Activated T-cell treated with anti-CD3 and anti-CD28 coated beads, Interleukin-2, amount 50 U/mL, for 72 hours (primary cell): ENCODE measurements around the gene SPCS2. TPM values are rescaled to one million over a fixed set of nuclear protein-coding genes. Genes with fewer than 3 reads are reported as not detected.
A peak's percentile ranks its signal among the peaks of the same experiment; 100 is the strongest.

Source experiments
- ATAC-seq, 2 donors: fragments of 150-1000 bp; cut with Tn5 transposase; replicated peaks in 1 of 2; 2 replicates each; pipeline ENCODE4 v1.10.0; 2021; ENCODE audit warnings: moderate library complexity in 2 of 2, mild to moderate bottlenecking in 1 of 2
- DNase-seq, 2 donors: peaks; one replicate each; pipeline ENCODE4 v3.0.0; 2021 to 2022; ENCODE audit warnings: mixed read lengths in 1 of 2
- H3K27ac Mint-ChIP-seq: one replicate; pipeline ENCODE4 v1.8.0; 2022; ENCODE audit warnings: mild to moderate bottlenecking, moderate library complexity, mixed read lengths
- H3K27me3 Mint-ChIP-seq: one replicate; pipeline ENCODE4 v1.8.0; 2022; ENCODE audit warnings: low read depth, mixed read lengths
- H3K36me3 Mint-ChIP-seq, 2 donors: one replicate each; pipeline ENCODE4 v1.8.0; 2022; ENCODE audit warnings: mixed read lengths in 2 of 2, mild to moderate bottlenecking in 1 of 2; ENCODE audit not compliant: insufficient read depth in 2 of 2
- H3K4me1 Mint-ChIP-seq: one replicate; pipeline ENCODE4 v1.8.0; 2022; ENCODE audit warnings: low read depth, mixed read lengths
- H3K4me3 Mint-ChIP-seq, 2 donors: one replicate each; pipeline ENCODE4 v1.8.0; 2022; ENCODE audit warnings: mild to moderate bottlenecking in 2 of 2, mixed read lengths in 2 of 2, moderate library complexity in 2 of 2
- H3K9me3 Mint-ChIP-seq, 2 donors: one replicate each; pipeline ENCODE4 v1.8.0; 2022; ENCODE audit warnings: mixed read lengths in 2 of 2
- total RNA-seq, 2 donors: library from RNA; stranded (reverse); gene quantifications; one replicate each; pipeline ENCODE4 v1.2.3, GENCODE V29; 2022

The SPCS2 gene
- total RNA-seq = 100 to 1,000 TPM; 154 to 160 TPM

DNA sequence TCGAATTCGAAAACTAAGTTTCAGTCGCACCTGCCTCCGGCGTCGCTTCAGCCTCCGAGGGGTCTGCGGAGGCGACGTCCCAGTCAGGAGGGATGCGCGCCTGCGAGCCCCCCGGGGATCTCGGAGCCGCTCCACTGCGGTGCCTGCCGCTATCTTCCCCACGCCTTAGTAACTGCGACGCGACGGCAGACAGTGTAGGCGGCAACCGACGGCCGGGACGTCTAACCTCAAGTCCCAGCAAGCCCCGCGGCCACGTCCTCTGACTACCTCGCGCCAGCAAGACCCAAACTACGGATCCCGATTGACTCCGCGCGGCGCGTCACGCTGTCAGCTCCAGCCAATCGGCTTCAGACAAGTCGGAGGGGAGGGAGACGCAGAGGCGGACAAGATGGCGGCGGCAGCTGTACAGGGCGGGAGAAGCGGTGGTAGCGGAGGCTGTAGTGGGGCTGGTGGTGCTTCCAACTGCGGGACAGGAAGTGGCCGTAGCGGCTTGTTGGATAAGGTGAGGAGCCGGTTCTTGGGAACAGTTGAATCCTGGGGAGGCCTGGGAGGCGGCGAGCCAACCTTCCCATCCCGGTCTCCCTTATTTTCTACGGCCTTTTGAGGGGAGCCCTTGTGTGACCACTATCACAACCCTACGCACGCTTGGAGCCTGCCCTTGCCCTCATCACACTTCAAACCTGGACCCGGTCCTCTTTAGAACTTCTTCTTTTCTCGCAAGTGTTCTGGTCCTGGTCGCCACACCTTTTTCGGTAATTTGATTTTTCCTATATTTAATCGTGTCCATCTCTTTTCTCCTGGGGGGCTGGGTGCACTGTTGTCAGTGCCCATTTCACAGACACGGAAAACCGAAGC is at the start of gene SPCS2, which contains the start of gene XRRA1:
Gene SPCS2, plus strand, starts transcription at position 369 of the 855 bp plus-strand sequence. Its CDS starts 20 bp downstream, at position 389.
Gene XRRA1, minus strand, starts transcription at position 194 of the 855 bp plus-strand sequence. CDS start 8,213 bp downstream, outside the sequence.
- ATAC-seq = peak; percentile 99
- H3K4me1 Mint-ChIP-seq = peaks cover 79% of the 10 kb centered on the region
- peak within 1 kb of the TSS; percentile 100 for H3K27ac Mint-ChIP-seq
- peaks cover 0 to 2% of the 10 kb centered on the region in 2 donors for H3K9me3 Mint-ChIP-seq
- peak within 1 kb of the TSS; percentile 98 to 99 for H3K4me3 Mint-ChIP-seq
- peaks cover 13 to 24% of the 10 kb centered on the region in 2 donors for H3K36me3 Mint-ChIP-seq
- DNase-seq = peak; percentile 98 to 99
- H3K27me3 Mint-ChIP-seq = no peaks in the 10 kb centered on the region

DNA sequence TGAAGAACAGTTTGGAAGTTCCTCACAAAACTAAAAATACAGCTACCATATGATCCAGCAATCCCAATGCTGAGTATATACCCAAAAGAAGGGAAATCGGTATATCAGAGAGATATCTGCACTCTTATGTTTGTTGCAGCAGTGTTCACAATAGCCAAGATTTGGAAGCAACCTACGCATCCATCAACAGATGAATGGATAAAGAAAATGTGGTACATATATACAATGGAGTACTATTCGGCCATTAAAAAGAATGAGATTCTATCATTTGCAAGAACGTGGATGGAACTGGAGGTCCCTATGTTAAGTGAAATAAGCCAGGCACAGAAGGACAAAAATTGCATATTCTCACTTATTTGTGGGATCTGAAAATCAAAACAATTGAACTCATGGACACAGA is 46.7 kb upstream of the SPCS2 start:
- H3K27ac Mint-ChIP-seq = no peak overlapping the region
- H3K4me1 Mint-ChIP-seq = peaks cover 5% of the 10 kb centered on the region
- ATAC-seq = no peak
- H3K9me3 Mint-ChIP-seq = peaks cover 7 to 14% of the 10 kb centered on the region in 2 donors
- no peaks in the 10 kb centered on the region for H3K27me3 Mint-ChIP-seq
- no peak overlapping the region for H3K4me3 Mint-ChIP-seq
- H3K36me3 Mint-ChIP-seq = peaks cover 14 to 39% of the 10 kb centered on the region in 2 donors
- no peak for DNase-seq

DNA sequence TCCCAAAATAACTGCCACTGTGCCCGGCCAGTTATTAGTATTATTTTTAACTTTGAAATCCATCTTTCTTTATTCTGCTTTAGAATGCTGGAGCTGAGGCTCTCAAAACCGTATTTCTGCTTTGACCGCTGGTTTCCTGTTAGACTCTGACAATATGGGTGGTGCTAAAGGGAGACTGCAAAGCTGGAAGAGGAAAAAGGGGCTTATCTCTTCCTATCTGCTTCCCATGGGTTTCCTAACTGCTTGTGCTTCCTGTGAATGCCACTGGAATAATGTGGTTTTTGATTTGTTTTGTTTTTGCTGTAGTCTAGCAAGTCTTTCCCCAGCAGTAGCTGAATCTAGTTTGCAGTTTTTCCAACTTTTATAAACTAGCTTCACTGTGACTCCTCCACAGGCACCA is 43.7 kb upstream of the SPCS2 start:
- Mint-ChIP-seq H3K4me1 (peaks cover 5% of the 10 kb centered on the region), H3K27me3 (no peaks in the 10 kb centered on the region), H3K27ac (peak overlapping the region; percentile 24), H3K9me3 (peaks cover 4 to 8% of the 10 kb centered on the region in 2 donors), H3K36me3 (peaks cover 4 to 23% of the 10 kb centered on the region in 2 donors), H3K4me3 (no peak overlapping the region)
- ATAC-seq (no peak), DNase-seq (no peak)

DNA sequence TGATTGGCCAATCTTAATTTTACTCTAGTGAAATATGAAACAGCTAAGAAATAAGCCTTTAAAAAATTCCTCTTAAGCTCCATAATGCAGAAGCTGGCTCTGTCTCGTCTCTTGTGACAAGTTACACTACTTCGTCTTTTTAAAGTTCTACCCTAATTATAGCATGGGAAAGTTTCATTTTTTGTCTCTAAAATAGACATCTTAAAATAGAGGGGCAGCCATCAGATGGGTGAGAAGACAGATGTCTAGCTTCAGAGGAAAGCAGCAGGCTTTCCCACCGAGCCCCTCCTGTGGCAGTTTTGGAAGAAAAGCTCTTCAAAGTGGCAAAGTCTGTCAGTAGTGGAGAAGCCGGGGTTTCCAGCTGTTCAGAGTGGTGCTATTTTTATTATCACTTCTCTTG is 39.7 kb upstream of the SPCS2 start:
- no peak for ATAC-seq
- no peaks in the 10 kb centered on the region for H3K27me3 Mint-ChIP-seq
- no peaks in the 10 kb centered on the region for H3K9me3 Mint-ChIP-seq
- H3K27ac Mint-ChIP-seq = no peak overlapping the region
- DNase-seq = no peak
- H3K4me1 Mint-ChIP-seq = peaks cover 5% of the 10 kb centered on the region
- no peak overlapping the region for H3K4me3 Mint-ChIP-seq
- peaks cover 0 to 6% of the 10 kb centered on the region in 2 donors for H3K36me3 Mint-ChIP-seq

DNA sequence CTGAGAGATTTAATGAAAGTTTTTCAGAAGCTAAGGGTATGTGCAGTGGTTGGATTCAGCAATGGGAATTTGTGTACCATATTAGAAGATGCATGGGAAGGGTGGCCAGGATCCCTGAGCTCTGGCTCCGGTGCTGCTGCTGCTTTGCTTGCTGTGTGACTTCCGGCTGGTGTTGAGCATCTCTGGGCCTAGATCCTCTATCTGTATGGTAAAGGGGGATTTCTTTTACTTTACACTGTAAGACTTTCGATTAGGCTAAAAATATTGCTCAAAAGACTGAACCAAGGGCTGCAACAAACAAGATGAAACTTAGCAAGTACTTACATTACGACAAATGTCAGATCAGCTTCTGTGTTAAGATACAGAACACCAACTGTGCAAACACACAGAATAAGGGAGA is 39.3 kb upstream of the SPCS2 start:
- no peaks in the 10 kb centered on the region for H3K27me3 Mint-ChIP-seq
- no peak for ATAC-seq
- H3K4me3 Mint-ChIP-seq = no peak overlapping the region
- no peak overlapping the region for H3K27ac Mint-ChIP-seq
- H3K36me3 Mint-ChIP-seq = peaks cover 0 to 7% of the 10 kb centered on the region in 2 donors
- H3K9me3 Mint-ChIP-seq = no peaks in the 10 kb centered on the region
- peaks cover 5% of the 10 kb centered on the region for H3K4me1 Mint-ChIP-seq
- no peak for DNase-seq

GRCh38 chr11:74923125-74923524 is 25.9 kb upstream of the SPCS2 start:
- ATAC-seq (no peak), DNase-seq (no peak)
- no peaks in the 10 kb centered on the region for H3K9me3 Mint-ChIP-seq
- H3K4me1 Mint-ChIP-seq = peaks cover 19% of the 10 kb centered on the region
- no peak overlapping the region for H3K4me3 Mint-ChIP-seq
- H3K36me3 Mint-ChIP-seq = peaks cover 1 to 13% of the 10 kb centered on the region in 2 donors
- H3K27me3 Mint-ChIP-seq = no peaks in the 10 kb centered on the region
- no peak overlapping the region for H3K27ac Mint-ChIP-seq

- DNase-seq = no peak
- H3K9me3 Mint-ChIP-seq = no peaks in the 10 kb centered on the region
- peak overlapping the region in 1 of 2 donors; percentile 29 for H3K4me3 Mint-ChIP-seq
- no peaks in the 10 kb centered on the region for H3K27me3 Mint-ChIP-seq
- no peak for ATAC-seq
- peaks cover 0 to 4% of the 10 kb centered on the region in 2 donors for H3K36me3 Mint-ChIP-seq
- no peak overlapping the region for H3K27ac Mint-ChIP-seq
- H3K4me1 Mint-ChIP-seq = peaks cover 19% of the 10 kb centered on the region
Measured at GRCh38 chr11:74925281-74925680, 23.8 kb upstream of the SPCS2 start.

DNA sequence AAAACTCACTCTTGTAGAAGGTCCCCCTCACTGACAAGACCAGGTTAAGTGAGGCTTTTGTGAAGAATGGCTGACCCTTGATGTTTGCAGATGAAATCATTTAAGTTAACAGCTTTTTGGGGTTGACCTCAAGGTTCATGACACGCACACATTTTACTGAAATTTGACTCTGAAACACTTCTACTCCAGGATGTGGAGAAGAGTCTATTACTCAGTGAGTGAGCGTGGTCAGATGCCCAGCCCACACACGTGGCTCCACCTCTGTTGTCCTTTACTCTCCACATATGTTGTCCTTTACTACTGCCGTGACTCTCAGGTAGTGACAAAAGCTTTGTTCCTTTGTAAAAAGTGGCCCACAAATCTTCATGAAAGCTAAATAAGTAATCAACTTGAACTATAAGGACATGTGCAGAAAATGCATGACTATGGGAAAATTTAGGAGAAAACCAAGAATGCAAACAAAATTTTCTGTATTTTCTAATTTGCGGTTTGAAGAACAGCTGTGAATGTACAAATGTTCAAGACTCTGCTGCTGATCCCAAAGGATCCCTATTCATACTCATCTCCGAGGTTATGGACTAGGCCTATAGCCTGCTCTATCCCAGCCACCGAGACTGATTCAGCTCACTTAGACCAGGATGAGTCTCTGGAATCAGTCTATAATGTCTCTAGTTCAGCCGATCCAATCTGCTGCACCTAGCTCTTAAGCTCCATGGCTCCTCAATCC is 22.6 kb upstream of the SPCS2 start:
- H3K4me3 Mint-ChIP-seq = peak overlapping the region in 1 of 2 donors; percentile 44
- ATAC-seq (peak; percentile 91 to 93), DNase-seq (peak; percentile 62 to 76)
- no peaks in the 10 kb centered on the region for H3K9me3 Mint-ChIP-seq
- H3K27ac Mint-ChIP-seq = peak overlapping the region; percentile 39
- H3K4me1 Mint-ChIP-seq = peaks cover 19% of the 10 kb centered on the region
- peaks cover 0 to 4% of the 10 kb centered on the region in 2 donors for H3K36me3 Mint-ChIP-seq
- no peaks in the 10 kb centered on the region for H3K27me3 Mint-ChIP-seq

- no peaks in the 10 kb centered on the region for H3K27me3 Mint-ChIP-seq
- H3K4me3 Mint-ChIP-seq = no peak overlapping the region
- DNase-seq = no peak
- no peak for ATAC-seq
- H3K27ac Mint-ChIP-seq = peak overlapping the region; percentile 19
- H3K4me1 Mint-ChIP-seq = peaks cover 25% of the 10 kb centered on the region
- no peaks in the 10 kb centered on the region for H3K9me3 Mint-ChIP-seq
- H3K36me3 Mint-ChIP-seq = peaks cover 0 to 4% of the 10 kb centered on the region in 2 donors
Measured at GRCh38 chr11:74927496-74927895, 21.6 kb upstream of the SPCS2 start.

GRCh38 chr11:74929431-74930363 is 19.4 kb upstream of the SPCS2 start:
- DNase-seq (peak; percentile 66 to 73), ATAC-seq (peak; percentile 51 to 58)
- peaks cover 37% of the 10 kb centered on the region for H3K4me1 Mint-ChIP-seq
- no peaks in the 10 kb centered on the region for H3K27me3 Mint-ChIP-seq
- H3K9me3 Mint-ChIP-seq = no peaks in the 10 kb centered on the region
- H3K36me3 Mint-ChIP-seq = peaks cover 0 to 7% of the 10 kb centered on the region in 2 donors
- no peak overlapping the region for H3K4me3 Mint-ChIP-seq
- H3K27ac Mint-ChIP-seq = no peak overlapping the region

- no peaks in the 10 kb centered on the region for H3K27me3 Mint-ChIP-seq
- peak; percentile 42 to 59 for ATAC-seq
Measured at GRCh38 chr11:74932169-74932568, 16.9 kb upstream of the SPCS2 start.

DNA sequence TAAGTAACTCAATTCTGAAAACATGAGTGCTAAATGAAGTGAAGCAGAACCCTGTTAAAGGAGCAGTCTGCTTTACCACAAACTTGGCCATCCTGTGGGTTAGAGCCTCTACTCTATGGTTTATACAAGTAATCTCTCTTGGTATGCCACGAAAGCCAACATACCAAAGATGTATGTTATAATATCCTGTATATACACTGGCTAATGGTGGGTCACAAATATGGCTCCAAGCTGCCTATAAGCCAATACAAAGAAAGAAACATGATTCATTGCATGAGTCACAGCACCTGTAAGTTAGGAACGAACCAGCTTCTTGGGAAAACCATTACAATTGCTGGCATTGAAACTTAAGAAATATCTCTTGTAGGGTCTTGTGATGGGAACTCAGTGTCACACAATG is 16.3 kb upstream of the SPCS2 start:
- Mint-ChIP-seq H3K36me3 (peaks cover 0 to 3% of the 10 kb centered on the region in 2 donors), H3K9me3 (no peaks in the 10 kb centered on the region), H3K27ac (peak overlapping the region; percentile 23), H3K4me1 (peaks cover 18% of the 10 kb centered on the region), H3K4me3 (peak overlapping the region in 1 of 2 donors; percentile 17), H3K27me3 (no peaks in the 10 kb centered on the region)
- DNase-seq (peak; percentile 18 to 48), ATAC-seq (peak; percentile 72 to 85)

More at GRCh38 chr11:74932169-74932568, 16.9 kb upstream of the SPCS2 start:
- Mint-ChIP-seq H3K9me3 (no peaks in the 10 kb centered on the region), H3K4me1 (peaks cover 18% of the 10 kb centered on the region), H3K4me3 (peak overlapping the region; percentile 5 to 25), H3K27ac (peak overlapping the region; percentile 23), H3K36me3 (peaks cover 0 to 3% of the 10 kb centered on the region in 2 donors)
- peak; percentile 19 for DNase-seq
